Left ventricle myocardium inferior (tissue), 1 donor: Measurements from ENCODE around the gene RCAN2. TPM values are rescaled to one million over a fixed set of nuclear protein-coding genes. Genes with fewer than 3 reads are reported as not detected.

Experiments
- DNase-seq: peaks from one replicate; pipeline ENCODE4 v3.0.0-alpha.2; 2020
- H3K27ac ChIP-seq: fragments of 200-600 bp; replicated peaks from 2 replicates; pipeline ENCODE4 v1.8.0; 2021
- H3K27me3 ChIP-seq: fragments of 200-600 bp; 2 replicates; pipeline ENCODE4 v1.8.0; 2021; ENCODE audit warnings: low read depth
- H3K36me3 ChIP-seq: fragments of 200-600 bp; 2 replicates; pipeline ENCODE4 v1.8.0; 2021
- H3K4me1 ChIP-seq: fragments of 200-600 bp; 2 replicates; pipeline ENCODE4 v1.8.0; 2021
- H3K4me3 ChIP-seq: fragments of 200-600 bp; 2 replicates; pipeline ENCODE4 v1.8.0; 2021; ENCODE audit warnings: mild to moderate bottlenecking, moderate library complexity
- H3K9me3 ChIP-seq: fragments of 200-600 bp; replicated peaks from 2 replicates; pipeline ENCODE4 v1.8.0; 2021
- CTCF ChIP-seq: fragments of 200-600 bp; IDR thresholded peaks from 2 replicates; pipeline ENCODE4 v1.8.0; 2021; ENCODE audit warnings: antibody characterized with exemption, mild to moderate bottlenecking, borderline replicate concordance
- intact Hi-C: fragments of 100-400 bp; cut with micrococcal nuclease; formaldehyde crosslinking; loops from one replicate; pipeline ENCODE4 v1.11.0; 2022
- long read RNA-seq: library from polyadenylated mRNA; unstranded; transcript quantifications from one replicate; pipeline ENCODE4 v2.0.0, GENCODE V29; 2021
- total RNA-seq: library from RNA; stranded (reverse); fragmentation: NEBNext Ultra II Directional; extraction: Animal tissue kit (Norgen Biotek cat#: 25700); gene quantifications from one replicate; pipeline ENCODE4 v1.2.1, GENCODE V29; 2021
- donor health status: DM: no; HTN: yes; CAD: no; lungs with severe emphysema.

The RCAN2 gene
- 312 TPM for total RNA-seq
- long read RNA-seq, partial matches to known transcripts = 164 of 214 reads
- long read RNA-seq, other reads (novel, unspliced or antisense) = 50 of 214 reads

DNA sequence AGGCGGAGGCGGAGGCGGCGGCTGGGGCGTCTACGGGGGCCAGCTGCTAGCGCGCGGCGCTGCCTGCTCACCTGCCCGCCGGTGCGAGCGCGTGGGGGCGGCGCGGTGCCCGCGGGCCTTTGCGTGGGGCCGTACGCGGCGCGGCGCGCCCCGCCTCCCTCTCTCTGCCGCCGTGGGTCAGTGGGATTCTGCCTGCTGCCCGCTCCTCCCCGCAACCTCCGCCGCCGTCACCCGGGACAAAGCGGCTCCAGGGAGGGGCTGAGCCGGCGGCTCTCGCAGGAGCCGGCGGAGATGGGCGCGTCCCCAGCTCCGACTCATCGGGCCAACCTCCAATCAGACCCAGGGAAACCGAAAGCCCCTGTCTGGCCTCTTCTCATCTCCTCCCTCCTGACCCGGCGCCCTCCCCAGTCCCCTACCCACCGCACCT, at the start of gene RCAN2:
RCAN2 (minus strand) TSS at position 249 of the 427 bp plus-strand sequence.
- no peaks in the 10 kb centered on the region for H3K36me3 ChIP-seq
- DNase-seq = peak; percentile 77
- H3K27ac ChIP-seq = peak within 1 kb of the TSS; percentile 94
- peaks cover 27% of the 10 kb centered on the region for H3K27me3 ChIP-seq
- TF ChIP-seq CTCF = no peak
- intact Hi-C loops = no loop called here
- H3K9me3 ChIP-seq = no peaks in the 10 kb centered on the region
- peak within 1 kb of the TSS; percentile 72 for H3K4me3 ChIP-seq
- peaks cover 54% of the 10 kb centered on the region for H3K4me1 ChIP-seq

GRCh38 chr6:46539866-46540265, 48.6 kb upstream of the RCAN2 start:
- intact Hi-C loops = no loop called here
- Histone ChIP-seq H3K27me3 (no peaks in the 10 kb centered on the region), H3K4me3 (no peak overlapping the region), H3K4me1 (no peaks in the 10 kb centered on the region), H3K27ac (no peak overlapping the region), H3K36me3 (no peaks in the 10 kb centered on the region), H3K9me3 (peaks cover 28% of the 10 kb centered on the region)
- DNase-seq = no peak
- TF ChIP-seq CTCF = no peak

GRCh38 chr6:46538800-46539480, 47.7 kb upstream of the RCAN2 start:
- no peak for TF ChIP-seq CTCF

DNA sequence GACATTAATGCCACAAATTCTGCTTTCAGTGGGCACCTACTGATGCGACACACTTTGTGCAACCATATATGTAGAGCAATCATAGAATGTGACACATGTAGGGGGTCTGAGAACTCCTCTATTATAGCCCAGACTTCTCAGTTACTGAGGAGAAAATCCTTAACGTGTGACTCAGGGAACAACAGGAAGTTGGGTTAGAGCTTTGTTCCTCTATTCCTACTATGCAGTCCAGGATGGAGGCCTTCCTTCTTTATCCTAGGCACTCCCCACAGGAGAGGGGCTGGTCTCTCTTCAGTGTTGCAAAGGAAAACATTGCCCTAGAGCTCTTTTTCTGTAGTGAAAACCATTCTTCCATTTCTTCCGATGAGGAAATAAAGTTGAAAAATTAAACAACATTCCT, 39.6 kb upstream of the RCAN2 start:
- Histone ChIP-seq H3K27me3 (no peaks in the 10 kb centered on the region), H3K9me3 (peaks cover 5% of the 10 kb centered on the region), H3K4me1 (no peaks in the 10 kb centered on the region), H3K36me3 (no peaks in the 10 kb centered on the region), H3K4me3 (no peak overlapping the region), H3K27ac (no peak overlapping the region)
- intact Hi-C loops = no loop called here
- TF ChIP-seq CTCF = no peak
- DNase-seq = no peak

More at GRCh38 chr6:46538800-46539480, 47.7 kb upstream of the RCAN2 start:
- no peak for DNase-seq
- H3K4me3 ChIP-seq = no peak overlapping the region
- no peaks in the 10 kb centered on the region for H3K27me3 ChIP-seq
- intact Hi-C loops = no loop called here
- no peaks in the 10 kb centered on the region for H3K4me1 ChIP-seq
- H3K9me3 ChIP-seq = peaks cover 21% of the 10 kb centered on the region
- no peak overlapping the region for H3K27ac ChIP-seq
- no peaks in the 10 kb centered on the region for H3K36me3 ChIP-seq

DNA sequence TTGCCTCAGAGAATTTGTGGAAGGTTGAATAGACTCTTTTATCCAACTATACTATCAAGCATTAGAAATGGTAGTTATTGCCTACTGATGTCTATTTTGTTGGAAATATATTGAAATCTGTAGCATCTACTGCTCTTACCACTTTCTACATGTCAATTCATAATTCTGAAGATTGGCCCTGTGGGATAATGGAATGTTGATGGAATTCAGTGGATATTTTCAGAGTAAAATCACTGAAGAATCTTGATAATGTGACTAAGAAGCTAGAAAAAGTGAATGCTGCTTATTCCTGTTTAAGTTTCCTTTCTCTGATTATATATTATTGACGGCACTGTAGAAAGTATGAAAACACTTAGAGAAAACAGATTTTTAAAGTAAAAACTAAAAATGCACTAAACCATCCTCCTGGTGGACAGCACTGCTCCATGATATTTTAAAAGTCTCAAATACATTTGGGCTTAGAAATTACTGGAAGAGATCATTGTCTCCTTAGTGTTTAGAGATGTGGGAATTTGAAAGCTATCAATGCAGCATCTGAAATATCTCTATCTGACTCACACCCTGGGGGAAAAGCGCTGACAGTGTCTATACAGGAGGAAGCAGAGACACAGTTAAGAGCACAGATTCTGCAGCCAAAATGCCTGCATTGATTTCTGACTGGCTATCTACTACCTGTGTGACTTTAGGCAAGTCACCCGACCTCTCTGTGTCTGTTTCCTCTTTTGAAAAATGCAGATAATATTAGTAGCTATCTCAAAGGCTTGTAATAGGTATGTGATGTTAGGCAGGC, 37.9 kb upstream of the RCAN2 start:
- DNase-seq = no peak
- Histone ChIP-seq H3K4me3 (no peak overlapping the region), H3K4me1 (no peaks in the 10 kb centered on the region), H3K27me3 (no peaks in the 10 kb centered on the region), H3K9me3 (no peaks in the 10 kb centered on the region), H3K36me3 (no peaks in the 10 kb centered on the region), H3K27ac (no peak overlapping the region)
- intact Hi-C loops = no loop called here
- TF ChIP-seq CTCF = no peak
